Fibroblast of gingiva (primary cell): ENCODE measurements around the gene RAP2A.
A peak's percentile ranks its signal among the peaks of the same experiment; 100 is the strongest.

ENCODE experiments used
- DNase-seq: peaks from one replicate; pipeline ENCODE4 v3.0.0-alpha.2; 2011; ENCODE audit warnings: low read depth

The RAP2A gene

GRCh38 chr13:97448503-97449251 lies 14.7 kb downstream of the RAP2A start:
- DNase-seq: no peak

- no peak for DNase-seq
Observed at GRCh38 chr13:97454699-97455098, 20.7 kb downstream of the RAP2A start.

GRCh38 chr13:97456047-97456446 lies 22.1 kb downstream of the RAP2A start:
- no peak for DNase-seq

- DNase-seq: no peak
Observed at GRCh38 chr13:97459215-97459777, 25.3 kb downstream of the RAP2A start.

- no peak for DNase-seq
Observed at GRCh38 chr13:97460004-97460775, 26.2 kb downstream of the RAP2A start.

- DNase-seq: no peak
Observed at GRCh38 chr13:97460853-97461252, 26.9 kb downstream of the RAP2A start.

GRCh38 chr13:97464561-97464960 lies 30.6 kb downstream of the RAP2A start:
- DNase-seq: no peak

- DNase-seq: no peak
Observed at GRCh38 chr13:97466722-97467121, 32.8 kb downstream of the RAP2A start.

GRCh38 chr13:97468331-97468730 lies 34.4 kb downstream of the RAP2A start:
- DNase-seq: peak; percentile 49

- DNase-seq: no peak
Observed at GRCh38 chr13:97471711-97472110, 37.7 kb downstream of the RAP2A start.

- DNase-seq: no peak
Observed at GRCh38 chr13:97474349-97474980, 40.5 kb downstream of the RAP2A start.

GRCh38 chr13:97475011-97475410 lies 41.0 kb downstream of the RAP2A start:
- no peak for DNase-seq

GRCh38 chr13:97477844-97478243 lies 43.9 kb downstream of the RAP2A start:
- DNase-seq: no peak

GRCh38 chr13:97478247-97478646 lies 44.3 kb downstream of the RAP2A start:
- no peak for DNase-seq

- no peak for DNase-seq
Observed at GRCh38 chr13:97483465-97483864, 49.5 kb downstream of the RAP2A start.

GRCh38 chr13:97484301-97484700 lies 50.3 kb downstream of the RAP2A start:
- no peak for DNase-seq

GRCh38 chr13:97485320-97485719 lies 51.4 kb downstream of the RAP2A start:
- DNase-seq: no peak

- no peak for DNase-seq
Observed at GRCh38 chr13:97490702-97491307, 56.8 kb downstream of the RAP2A start.

GRCh38 chr13:97491452-97491851 lies 57.5 kb downstream of the RAP2A start:
- DNase-seq: no peak

- no peak for DNase-seq
Observed at GRCh38 chr13:97492257-97492656, 58.3 kb downstream of the RAP2A start.

- DNase-seq: no peak
Observed at GRCh38 chr13:97492684-97493371, 58.9 kb downstream of the RAP2A start.

GRCh38 chr13:97493456-97493855 lies 59.5 kb downstream of the RAP2A start:
- DNase-seq: peak; percentile 56
